Measurements from ENCODE around the gene MSH4.

DNA sequence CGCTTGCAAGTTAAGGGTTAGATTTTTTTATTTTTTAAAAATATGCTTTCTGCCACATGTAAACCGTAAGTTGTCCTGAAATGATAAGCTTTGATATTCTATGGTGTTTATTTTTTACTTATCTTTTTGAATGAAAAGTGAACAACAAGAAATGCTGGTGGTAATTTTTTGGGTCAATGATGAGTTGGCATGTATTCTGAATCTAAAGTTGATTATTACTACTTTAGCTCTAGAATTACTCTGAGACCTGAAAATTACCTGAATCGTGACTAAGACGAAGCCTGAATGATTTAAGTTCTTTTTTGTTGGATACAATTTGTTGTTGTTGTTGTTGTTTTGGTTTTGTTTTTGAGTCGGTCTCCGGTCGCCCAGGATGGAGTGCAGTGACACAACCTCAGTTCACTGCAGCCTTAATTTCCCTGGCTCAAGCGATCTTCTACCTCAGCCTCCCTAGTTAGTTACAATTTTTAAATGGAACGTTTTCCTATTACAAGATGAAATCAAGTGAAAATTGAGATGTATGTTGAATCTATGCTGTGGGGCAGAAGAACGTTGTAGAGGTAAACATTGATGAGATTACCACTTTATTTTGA is 9.7 kb upstream of the MSH4 start:
- TF ChIP-seq MAZ (IDR thresholded peaks at IDR 0.05; ENCODE audit: borderline replicate concordance, low read depth, low read length) (no peak), TP53 (CRISPR knock-in tag; IDR thresholded peaks at IDR 0.05) (no peak), JUN (IDR thresholded peaks at IDR 0.05) (no peak), EP300 (IDR thresholded peaks at IDR 0.05) (no peak), ZSCAN20 (CRISPR knock-in tag; IDR thresholded peaks at IDR 0.05) (no peak)
- TF ChIP-seq, protein P1, sequence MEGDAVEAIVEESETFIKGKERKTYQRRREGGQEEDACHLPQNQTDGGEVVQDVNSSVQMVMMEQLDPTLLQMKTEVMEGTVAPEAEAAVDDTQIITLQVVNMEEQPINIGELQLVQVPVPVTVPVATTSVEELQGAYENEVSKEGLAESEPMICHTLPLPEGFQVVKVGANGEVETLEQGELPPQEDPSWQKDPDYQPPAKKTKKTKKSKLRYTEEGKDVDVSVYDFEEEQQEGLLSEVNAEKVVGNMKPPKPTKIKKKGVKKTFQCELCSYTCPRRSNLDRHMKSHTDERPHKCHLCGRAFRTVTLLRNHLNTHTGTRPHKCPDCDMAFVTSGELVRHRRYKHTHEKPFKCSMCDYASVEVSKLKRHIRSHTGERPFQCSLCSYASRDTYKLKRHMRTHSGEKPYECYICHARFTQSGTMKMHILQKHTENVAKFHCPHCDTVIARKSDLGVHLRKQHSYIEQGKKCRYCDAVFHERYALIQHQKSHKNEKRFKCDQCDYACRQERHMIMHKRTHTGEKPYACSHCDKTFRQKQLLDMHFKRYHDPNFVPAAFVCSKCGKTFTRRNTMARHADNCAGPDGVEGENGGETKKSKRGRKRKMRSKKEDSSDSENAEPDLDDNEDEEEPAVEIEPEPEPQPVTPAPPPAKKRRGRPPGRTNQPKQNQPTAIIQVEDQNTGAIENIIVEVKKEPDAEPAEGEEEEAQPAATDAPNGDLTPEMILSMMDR (IDR thresholded peaks at IDR 0.05) = no peak

Data from A549 (cell line).